HuH-7.5 (cell line): ENCODE data around the gene RPGRIP1L.
"Not testable (repeated sequence)": the region's sequence is repeated elsewhere in the genome, so short reads cannot be mapped to it uniquely, and the experiment has no call there.

Source experiments
- DNase-seq: peaks from one replicate; pipeline ENCODE4 v3.0.0; 2011; ENCODE audit warnings: low spot score

The RPGRIP1L gene

GRCh38 chr16:53712065-53712464 lies 8.4 kb upstream of the RPGRIP1L start:
- DNase-seq: no peak

- DNase-seq: no peak
These were observed 7.7 kb upstream of the RPGRIP1L start for GRCh38 chr16:53711390-53711789.

DNA sequence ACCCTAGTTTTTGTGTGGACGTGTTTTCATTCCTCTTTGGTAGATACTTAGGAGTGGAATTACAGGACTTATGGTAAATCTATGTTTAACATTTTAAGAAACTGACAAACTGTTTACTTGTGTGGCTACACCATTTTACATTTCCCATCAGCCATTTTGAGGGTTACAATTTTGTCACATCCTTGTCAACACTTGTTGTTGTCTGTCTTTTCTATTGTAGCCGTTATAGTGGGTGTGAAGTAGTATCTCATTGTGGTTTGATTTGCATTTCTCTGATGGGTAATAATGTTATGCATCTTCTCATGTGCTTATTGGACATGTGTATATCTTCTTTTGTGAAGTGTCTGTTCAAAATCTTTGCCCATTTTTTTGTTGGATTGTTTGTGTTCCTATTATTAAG lies 4.8 kb upstream of the RPGRIP1L start:
- no peak for DNase-seq

GRCh38 chr16:53707671-53708070 lies 4.0 kb upstream of the RPGRIP1L start:
- no peak for DNase-seq

GRCh38 chr16:53704445-53704813 lies 770 bp upstream of the RPGRIP1L start:
- DNase-seq: no peak

- DNase-seq: not testable (repeated sequence)
These were observed 5.4 kb downstream of the RPGRIP1L start for GRCh38 chr16:53698271-53698670.

- no peak for DNase-seq
These were observed 8.6 kb downstream of the RPGRIP1L start for GRCh38 chr16:53695070-53695469.

GRCh38 chr16:53693320-53693719 lies 10.3 kb downstream of the RPGRIP1L start:
- DNase-seq: no peak

DNA sequence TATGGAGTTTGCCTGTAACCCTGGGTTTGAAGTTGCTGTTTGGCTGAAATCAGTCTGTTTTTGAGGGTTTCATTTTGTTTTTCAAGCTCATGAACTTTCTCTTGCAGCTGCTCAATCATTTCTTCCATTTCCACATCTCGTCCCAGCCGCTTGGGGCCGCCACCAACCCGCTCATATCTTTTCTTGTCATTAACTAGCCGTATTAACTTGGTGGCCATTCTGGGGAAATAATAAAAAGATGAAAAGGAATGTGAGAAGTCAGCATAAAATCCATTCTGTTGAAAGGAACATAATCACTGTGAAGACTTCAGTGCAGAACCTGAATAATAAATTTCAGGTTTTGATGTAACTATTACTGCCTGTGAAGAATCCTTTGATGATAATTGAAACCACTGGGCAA lies 11.5 kb downstream of the RPGRIP1L start:
- no peak for DNase-seq

DNA sequence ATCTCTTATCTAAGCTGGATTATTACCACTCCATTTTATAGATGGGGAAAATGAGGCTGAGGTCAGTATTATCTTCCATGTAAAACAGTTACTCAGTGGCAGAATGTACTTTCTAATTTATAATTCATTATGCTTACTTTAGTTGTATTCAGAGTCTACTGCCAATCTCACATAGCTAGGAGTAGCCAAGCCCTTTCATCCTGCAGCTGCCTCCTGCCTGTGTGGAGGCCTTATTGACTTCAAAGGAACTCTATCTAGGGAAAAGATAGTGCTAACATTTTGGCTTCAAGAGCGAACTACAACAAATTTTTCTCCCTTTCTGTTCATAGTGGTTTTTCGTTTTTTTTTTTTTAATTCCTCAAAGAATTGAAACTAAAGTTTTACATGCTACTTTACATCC lies 12.9 kb downstream of the RPGRIP1L start:
- no peak for DNase-seq

DNA sequence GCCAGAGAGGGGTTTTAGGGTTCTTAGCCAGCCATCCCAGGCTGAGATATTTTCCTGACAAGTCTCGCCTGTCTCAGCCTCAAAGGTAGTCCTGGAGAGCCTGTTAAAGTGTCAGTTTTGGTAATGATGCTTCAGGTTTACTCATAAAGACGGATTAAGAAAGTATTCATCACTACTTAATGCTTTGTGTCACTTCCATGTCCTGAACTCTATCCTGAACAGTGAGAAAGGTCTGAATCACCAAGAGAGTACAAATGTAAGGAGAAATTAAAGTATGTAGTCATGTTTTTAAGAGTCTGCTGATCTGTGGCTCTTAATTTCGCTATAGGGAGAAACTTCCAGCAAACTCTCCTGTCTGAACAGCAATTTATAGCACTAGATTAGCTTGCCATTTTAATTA lies 14.0 kb downstream of the RPGRIP1L start:
- DNase-seq: no peak

GRCh38 chr16:53686710-53687109 lies 16.9 kb downstream of the RPGRIP1L start:
- DNase-seq: no peak

DNA sequence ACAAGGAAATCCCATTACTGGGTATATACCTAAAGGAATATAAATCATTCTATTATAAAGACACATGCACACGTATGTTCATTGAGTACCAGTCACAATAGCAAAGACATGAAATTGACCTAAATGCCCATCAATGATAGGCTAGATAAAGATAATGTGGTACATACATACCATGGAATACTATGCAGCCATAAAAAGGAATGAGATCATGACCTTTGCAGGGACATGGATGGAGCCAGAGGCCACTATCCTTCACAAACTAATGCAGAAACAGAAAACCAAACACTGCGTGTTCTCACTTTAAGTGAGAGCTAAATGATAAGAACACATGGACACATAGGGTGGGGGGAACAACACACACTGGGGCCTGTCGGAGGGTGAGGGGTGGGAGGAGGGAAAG lies 18.3 kb downstream of the RPGRIP1L start:
- not testable (repeated sequence) for DNase-seq

DNA sequence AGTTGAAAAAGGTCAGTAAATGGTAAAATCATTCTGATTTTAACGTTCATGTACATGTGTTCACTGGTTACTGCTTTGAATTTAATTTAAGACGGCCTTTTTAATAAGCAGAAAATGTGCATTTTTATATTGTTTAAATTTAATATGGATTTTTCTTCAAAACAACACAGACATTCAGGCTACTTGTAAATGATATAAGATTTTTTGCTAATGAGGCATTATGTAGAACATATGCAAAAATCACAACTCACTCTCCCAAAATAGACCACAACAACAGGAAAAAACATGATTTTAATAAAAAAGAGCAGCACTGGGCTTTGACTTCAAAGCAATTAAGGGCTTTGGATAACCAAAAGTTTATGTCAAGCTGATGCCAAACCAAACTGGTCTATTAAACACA lies 22.3 kb downstream of the RPGRIP1L start:
- no peak for DNase-seq

DNA sequence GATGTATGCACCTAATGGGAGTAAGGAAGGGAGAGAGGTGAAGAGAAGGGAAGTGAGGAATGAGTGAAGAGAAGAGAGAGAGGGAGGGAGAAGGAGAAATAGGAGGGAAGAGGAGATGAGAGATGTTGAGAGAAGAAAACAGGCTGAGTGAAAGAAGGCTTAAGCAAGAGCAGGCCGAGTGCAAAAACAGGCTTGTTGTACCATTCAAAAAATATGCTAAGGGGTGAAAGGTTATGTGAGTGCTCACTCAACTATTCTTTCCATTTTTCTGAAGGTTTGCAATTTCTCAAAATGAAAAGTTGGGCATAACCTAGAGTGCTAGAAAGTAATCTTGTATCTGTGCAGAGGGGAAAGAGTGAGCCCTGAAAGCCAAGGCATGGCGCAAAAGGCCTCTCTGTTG lies 22.9 kb downstream of the RPGRIP1L start:
- DNase-seq: no peak

DNA sequence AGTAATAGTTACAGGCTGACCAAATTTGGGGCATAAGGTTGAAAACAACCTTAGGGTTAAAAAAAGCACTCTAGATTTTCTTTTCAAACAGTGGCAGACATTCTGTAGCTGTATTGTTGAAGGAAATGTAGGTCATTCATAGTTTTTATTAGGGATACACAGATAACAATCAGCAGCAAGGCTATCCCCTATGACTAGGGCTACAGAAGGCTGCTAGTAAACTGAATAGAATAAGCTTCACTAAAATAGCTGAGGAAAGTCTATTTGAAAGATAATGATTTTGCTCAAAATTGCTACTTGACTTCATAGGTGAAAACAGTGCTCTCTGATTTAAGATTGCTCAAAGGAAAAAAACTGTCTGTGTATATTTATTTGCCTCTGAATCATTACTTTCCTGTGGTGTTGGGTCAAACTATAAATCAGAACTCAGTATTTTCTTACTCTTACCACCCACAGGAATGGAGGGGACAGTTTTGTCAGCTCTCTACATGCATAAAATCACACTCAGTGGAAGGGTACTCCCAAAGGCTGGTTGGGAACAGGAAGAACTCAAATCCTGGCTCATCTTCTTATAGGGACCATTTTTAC lies 24.8 kb downstream of the RPGRIP1L start:
- no peak for DNase-seq

DNA sequence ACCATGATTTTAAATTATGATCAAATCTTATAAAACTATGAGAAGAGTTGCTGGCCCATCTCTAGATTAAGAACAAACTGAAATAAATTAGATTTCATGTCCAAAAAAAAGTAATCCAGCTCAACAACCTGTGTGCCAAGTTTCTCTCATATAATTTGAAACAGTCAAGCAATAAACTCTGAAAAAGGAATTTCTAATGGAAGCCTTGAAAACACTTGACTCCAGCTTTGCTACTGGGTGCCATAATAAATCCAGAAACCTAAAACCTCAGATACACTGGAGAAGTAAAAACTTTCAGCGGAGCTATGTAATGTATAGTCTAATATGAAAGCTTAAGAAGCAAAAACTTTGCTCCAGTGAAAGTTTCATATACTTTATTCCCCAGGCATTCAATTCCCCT lies 25.5 kb downstream of the RPGRIP1L start:
- DNase-seq: no peak

DNA sequence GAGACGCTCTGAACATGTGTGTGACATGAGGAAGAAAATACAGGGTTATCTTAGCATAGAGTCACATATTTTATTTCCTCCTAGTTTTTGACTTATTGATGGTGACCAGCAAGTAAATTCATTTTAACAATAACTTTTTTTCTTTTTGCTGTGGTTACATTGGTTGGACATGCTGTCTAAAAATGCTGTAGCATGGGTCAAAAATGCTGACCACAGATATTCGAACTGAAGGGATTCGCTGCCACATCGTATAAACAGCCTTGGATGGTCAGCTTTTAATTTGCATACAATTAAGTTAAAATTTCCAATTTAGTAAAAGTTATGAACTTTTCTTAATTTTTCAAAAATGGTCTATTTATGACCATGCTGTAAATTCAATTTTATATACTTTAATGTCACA lies 30.5 kb downstream of the RPGRIP1L start:
- DNase-seq: no peak

GRCh38 chr16:53672461-53672860 lies 31.2 kb downstream of the RPGRIP1L start:
- DNase-seq: no peak

GRCh38 chr16:53668869-53669268 lies 34.8 kb downstream of the RPGRIP1L start:
- no peak for DNase-seq

DNA sequence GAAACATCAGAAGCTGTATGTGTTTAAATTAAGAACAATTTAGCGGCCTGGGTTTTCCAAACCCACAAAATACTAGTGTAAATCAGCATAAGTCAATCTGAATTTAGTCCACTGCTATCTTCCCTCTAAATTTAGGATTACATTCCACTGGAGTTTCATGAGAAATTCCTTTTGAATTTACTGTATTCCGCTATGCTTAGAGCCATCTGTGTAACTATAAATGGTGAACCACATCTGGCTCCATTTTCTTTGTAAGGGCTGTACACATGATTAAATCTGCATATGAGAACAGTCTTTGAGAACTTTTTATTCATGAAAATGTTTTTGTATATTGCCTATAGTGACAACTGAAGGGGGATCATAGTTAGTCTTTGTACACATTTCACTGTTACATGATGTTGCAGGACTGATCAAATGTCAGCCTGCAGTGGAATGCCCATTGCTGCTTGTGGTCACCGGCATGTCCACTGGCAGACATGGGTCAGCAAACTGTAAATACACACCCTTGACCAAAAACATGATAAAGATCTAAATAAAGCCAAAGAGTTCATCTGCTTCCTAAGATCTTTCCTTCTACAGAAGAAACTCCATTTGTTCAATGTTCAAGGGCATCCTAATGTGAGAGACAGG lies 36.8 kb downstream of the RPGRIP1L start:
- no peak for DNase-seq

- DNase-seq: no peak
These were observed 38.8 kb downstream of the RPGRIP1L start for GRCh38 chr16:53664724-53665345.

DNA sequence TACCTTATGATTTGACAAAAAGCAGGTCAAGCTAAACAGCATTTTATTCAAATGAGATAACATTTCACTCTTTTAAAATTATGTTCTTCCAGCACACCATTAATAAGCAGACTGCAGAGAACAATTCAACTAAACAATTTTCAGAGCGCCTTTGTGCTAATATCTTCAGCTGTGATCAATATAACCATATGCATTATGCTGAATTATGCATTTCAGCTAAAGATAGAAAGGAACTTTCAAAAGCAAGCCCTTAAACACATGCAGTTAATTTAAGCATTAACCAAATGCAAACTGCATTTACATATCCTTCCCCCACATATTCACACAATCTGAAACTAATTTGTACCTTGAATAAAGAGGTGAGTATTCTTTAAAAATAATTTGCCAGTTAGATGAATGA lies 41.6 kb downstream of the RPGRIP1L start:
- DNase-seq: no peak

- no peak for DNase-seq
These were observed 48.7 kb downstream of the RPGRIP1L start for GRCh38 chr16:53654946-53655345.
